Measurements from ENCODE around the gene PAXX.

Gene PAXX

DNA sequence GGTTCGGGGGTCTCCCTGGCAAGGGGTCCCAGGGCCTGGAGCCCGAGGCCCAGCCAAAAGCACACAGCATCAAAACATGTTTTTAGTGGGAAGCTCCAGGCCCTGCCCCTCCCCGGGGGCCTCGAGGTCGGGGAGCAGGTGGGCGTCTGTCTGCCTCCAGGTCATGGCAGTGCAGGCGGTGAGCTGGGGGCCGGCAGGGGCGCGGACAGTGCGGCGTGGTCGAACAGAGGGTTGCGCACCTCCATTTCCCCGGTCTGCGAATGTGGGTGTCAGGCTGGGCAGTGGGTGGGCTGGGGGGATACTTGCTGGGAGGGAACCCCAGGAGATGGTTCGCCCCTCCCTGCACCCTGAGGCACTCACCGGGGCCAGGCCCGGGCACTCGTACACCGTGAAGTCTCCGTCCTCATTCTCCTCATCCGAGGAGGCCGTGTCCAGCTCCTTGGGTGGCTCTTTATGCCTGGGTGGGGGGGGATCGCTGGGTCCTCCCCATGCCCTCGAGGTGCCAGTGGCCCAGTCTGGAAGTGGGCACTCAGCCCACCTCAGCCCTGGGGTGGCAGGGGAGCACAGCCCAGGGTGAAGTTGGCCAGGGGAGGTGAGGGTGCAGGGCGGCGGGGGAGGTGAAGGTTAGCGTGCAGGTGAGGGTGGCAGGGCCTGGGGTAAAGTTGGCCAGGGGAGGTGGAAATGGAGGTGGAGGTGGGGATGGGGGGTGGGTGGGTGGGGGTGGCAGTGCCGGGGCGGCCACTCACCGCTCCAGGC, 47.6 kb downstream of the PAXX start:
- Histone ChIP-seq H3K9me3 (ENCODE audit: control insufficient read depth in 2 of 2, low read length in 2 of 2) (no peaks in the 10 kb centered on the region), H3K27me3 (ENCODE audit: control insufficient read depth in 1 of 2, insufficient read depth in 2 of 2, low read length in 2 of 2) (peaks cover 0 to 7% of the 10 kb centered on the region in 2 donors), H3K4me3 (ENCODE audit: low read length in 2 of 2) (no peak overlapping the region), H3K36me3 (ENCODE audit: control insufficient read depth in 2 of 2, insufficient read depth in 2 of 2, low read length in 2 of 2) (peaks cover 8 to 9% of the 10 kb centered on the region in 2 donors), H3K27ac (ENCODE audit: low read length) (no peak overlapping the region), H3K9ac (ENCODE audit: low read length in 2 of 2) (no peak overlapping the region), H3K4me1 (ENCODE audit: control insufficient read depth, insufficient read depth, low read length) (peaks cover 17% of the 10 kb centered on the region)

DNA sequence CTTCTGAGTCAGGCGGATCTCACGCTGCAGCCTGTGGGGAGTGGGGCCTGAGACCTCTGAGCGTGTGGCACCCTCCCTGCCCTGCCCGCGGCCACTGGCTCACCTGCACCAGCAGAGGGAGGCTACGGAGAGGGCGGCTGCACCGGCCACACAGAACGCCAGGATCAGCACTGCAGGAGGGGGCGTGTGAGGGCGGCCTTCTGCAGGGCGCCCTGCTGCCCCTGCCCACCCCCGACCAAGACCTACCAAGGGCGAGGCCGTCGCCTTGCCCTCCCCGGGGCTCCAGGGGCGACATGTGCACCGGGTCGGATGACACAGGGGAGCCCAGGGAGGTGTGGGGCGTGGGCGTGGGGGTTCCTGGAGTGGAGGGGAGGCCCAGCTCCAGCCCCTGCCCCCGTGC, 48.3 kb downstream of the PAXX start:
- Histone ChIP-seq H3K27ac (ENCODE audit: low read length) (no peak overlapping the region), H3K9ac (ENCODE audit: low read length in 2 of 2) (no peak overlapping the region), H3K36me3 (ENCODE audit: control insufficient read depth in 2 of 2, insufficient read depth in 2 of 2, low read length in 2 of 2) (peaks cover 8 to 9% of the 10 kb centered on the region in 2 donors), H3K4me3 (ENCODE audit: low read length in 2 of 2) (no peak overlapping the region), H3K9me3 (ENCODE audit: control insufficient read depth in 2 of 2, low read length in 2 of 2) (no peaks in the 10 kb centered on the region), H3K27me3 (ENCODE audit: control insufficient read depth in 1 of 2, insufficient read depth in 2 of 2, low read length in 2 of 2) (peaks cover 0 to 3% of the 10 kb centered on the region in 2 donors), H3K4me1 (ENCODE audit: control insufficient read depth, insufficient read depth, low read length) (peaks cover 16% of the 10 kb centered on the region)

DNA sequence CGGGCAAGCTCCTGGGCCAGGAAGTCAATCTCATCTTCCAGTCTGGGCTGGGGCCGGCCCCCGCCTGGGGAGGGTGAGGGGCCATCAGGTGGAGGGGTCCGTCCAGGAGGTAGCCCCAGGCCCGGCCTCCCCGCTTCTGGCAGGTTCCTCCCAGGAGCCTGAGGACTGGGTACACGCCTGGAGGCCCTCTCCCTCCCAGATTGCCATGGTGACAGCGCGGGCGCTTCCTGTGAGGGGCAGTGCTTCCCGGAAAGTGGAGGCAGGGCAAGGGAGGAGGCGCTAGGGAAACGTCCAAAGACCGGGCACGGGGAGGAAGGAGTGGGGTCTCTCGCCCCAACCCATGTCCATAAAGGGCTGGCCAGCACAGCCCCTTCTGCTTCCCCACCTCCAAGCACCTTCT, 48.9 kb downstream of the PAXX start:
- H3K9me3 ChIP-seq (ENCODE audit: control insufficient read depth in 2 of 2, low read length in 2 of 2): no peaks in the 10 kb centered on the region
- H3K36me3 ChIP-seq (ENCODE audit: control insufficient read depth in 2 of 2, insufficient read depth in 2 of 2, low read length in 2 of 2): peaks cover 8 to 9% of the 10 kb centered on the region in 2 donors
- no peak overlapping the region for H3K4me3 ChIP-seq (ENCODE audit: low read length in 2 of 2)
- no peak overlapping the region for H3K9ac ChIP-seq (ENCODE audit: low read length in 2 of 2)
- H3K27me3 ChIP-seq (ENCODE audit: control insufficient read depth in 1 of 2, insufficient read depth in 2 of 2, low read length in 2 of 2): no peaks in the 10 kb centered on the region
- no peak overlapping the region for H3K27ac ChIP-seq (ENCODE audit: low read length)
- peaks cover 18% of the 10 kb centered on the region for H3K4me1 ChIP-seq (ENCODE audit: control insufficient read depth, insufficient read depth, low read length)

DNA sequence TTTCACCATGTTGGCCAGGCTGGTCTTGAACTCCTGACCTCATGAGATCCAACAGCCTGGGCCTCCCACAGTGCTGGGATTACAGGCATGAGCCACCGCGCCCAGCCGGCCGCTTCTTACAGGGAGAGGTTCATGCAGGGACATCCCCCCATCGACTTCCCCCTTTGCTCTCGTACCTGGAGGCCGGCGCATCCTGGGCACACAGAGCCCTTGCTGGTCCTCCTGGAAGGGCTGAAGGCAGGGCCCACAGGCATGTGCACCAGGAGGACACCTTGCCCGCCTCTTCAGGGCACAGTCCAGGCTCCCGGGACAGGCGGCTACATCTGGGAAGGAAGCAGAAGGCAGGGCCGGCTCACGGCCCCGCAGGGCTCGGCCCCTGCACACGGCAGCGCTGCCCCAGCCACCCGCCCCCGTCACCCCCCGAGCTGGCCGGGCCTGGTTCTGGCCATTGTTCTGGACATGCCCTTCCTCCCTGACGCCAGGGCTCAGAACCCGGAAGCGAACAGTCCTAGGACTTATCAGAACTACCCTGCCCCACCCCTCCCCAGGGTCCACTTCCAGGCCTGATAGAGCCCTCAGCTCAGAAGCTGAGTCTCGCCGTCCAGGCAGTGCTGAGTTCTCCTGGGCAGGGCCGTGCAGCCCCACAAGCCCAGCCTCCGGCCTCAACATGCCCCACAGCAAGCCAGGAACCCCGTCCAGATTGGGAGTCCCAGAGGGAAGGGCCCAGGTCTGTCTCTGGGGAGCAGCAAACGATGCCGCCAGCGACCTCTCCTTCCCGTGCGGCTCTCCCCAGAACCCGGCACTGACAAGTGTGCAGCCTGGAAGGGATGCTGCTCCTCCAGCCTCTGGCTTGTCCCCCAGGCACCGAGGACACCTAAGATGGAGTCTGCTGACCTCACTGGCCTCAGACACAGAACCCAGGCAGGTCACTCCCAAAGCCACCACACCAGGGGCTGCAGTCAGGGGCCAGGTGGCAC, 50.8 kb downstream of the PAXX start:
- H3K9ac ChIP-seq (ENCODE audit: low read length in 2 of 2): no peak overlapping the region
- H3K27ac ChIP-seq (ENCODE audit: low read length): peak overlapping the region; percentile 46
- H3K27me3 ChIP-seq (ENCODE audit: control insufficient read depth in 1 of 2, insufficient read depth in 2 of 2, low read length in 2 of 2): peaks cover 9 to 10% of the 10 kb centered on the region in 2 donors
- H3K4me1 ChIP-seq (ENCODE audit: control insufficient read depth, insufficient read depth, low read length): peaks cover 25% of the 10 kb centered on the region
- peaks cover 8 to 9% of the 10 kb centered on the region in 2 donors for H3K36me3 ChIP-seq (ENCODE audit: control insufficient read depth in 2 of 2, insufficient read depth in 2 of 2, low read length in 2 of 2)
- peak overlapping the region in 1 of 2 donors; percentile 29 for H3K4me3 ChIP-seq (ENCODE audit: low read length in 2 of 2)
- no peaks in the 10 kb centered on the region for H3K9me3 ChIP-seq (ENCODE audit: control insufficient read depth in 2 of 2, low read length in 2 of 2)

Measured in stomach smooth muscle (tissue), 2 donors.